CD4-positive, alpha-beta T cell (primary cell): Measurements from ENCODE around the gene GPR151. TPM values are rescaled to one million over a fixed set of nuclear protein-coding genes. Genes with fewer than 3 reads are reported as not detected.

Experiments used
- ATAC-seq: fragments of 200-7000 bp; cut with Tn5 transposase; one replicate; pipeline ENCODE4 v1.10.0; 2022; ENCODE audit warnings: mild to moderate bottlenecking; ENCODE audit not compliant: poor library complexity
- CTCF ChIA-PET: fragments of 350-600 bp; sonication (Branson Sonifier 250); formaldehyde crosslinking; loops from one replicate; lab custom pipeline; 2021; ENCODE audit warnings: antibody characterized with exemption, inconsistent platforms; lab: Charles Lee
- POLR2A ChIA-PET: fragments of 350-600 bp; sonication (Branson Sonifier 250); formaldehyde crosslinking; loops from one replicate; lab custom pipeline; 2021; ENCODE audit warnings: antibody characterized with exemption, inconsistent platforms; lab: Charles Lee
- DNase-seq, 14 experiments: peaks; one replicate each; pipeline ENCODE4 v3.0.0-alpha.2; 2013 to 2020; ENCODE audit warnings: mixed read lengths in 2 of 14
- H3K27ac ChIP-seq, 2 donors: one replicate each; pipeline versions ENCODE4 v1.5.1 to v1.7.0; 2013; ENCODE audit warnings: low read length in 2 of 2, low read depth in 1 of 2, mild to moderate bottlenecking in 1 of 2
- H3K27me3 ChIP-seq, 2 experiments: 1 replicate in 1 of 2; 2 replicates in 1 of 2; pipeline versions ENCODE4 v1.6.1 to v1.7.0; 2013; ENCODE audit warnings: low read length in 2 of 2, control low read depth in 1 of 2, mild to moderate bottlenecking in 1 of 2, moderate library complexity in 1 of 2; ENCODE audit not compliant: insufficient read depth in 2 of 2, control insufficient read depth in 1 of 2
- H3K36me3 ChIP-seq: one replicate; pipeline ENCODE4 v1.6.1; 2013; ENCODE audit warnings: low read length, control low read depth; ENCODE audit not compliant: insufficient read depth
- H3K4me1 ChIP-seq: one replicate; pipeline ENCODE4 v1.6.1; 2013; ENCODE audit warnings: low read length, control low read depth; ENCODE audit not compliant: insufficient read depth
- H3K4me3 ChIP-seq: one replicate; pipeline ENCODE4 v1.5.1; 2013; ENCODE audit warnings: mild to moderate bottlenecking, low read length, moderate library complexity
- H3K9me3 ChIP-seq, 2 experiments: 1 replicate in 1 of 2; 2 replicates in 1 of 2; pipeline versions ENCODE4 v1.6.1 to v1.7.0; 2013; ENCODE audit warnings: low read length in 2 of 2, mild to moderate bottlenecking in 2 of 2, control low read depth in 1 of 2, moderate library complexity in 1 of 2; ENCODE audit not compliant: control insufficient read depth in 1 of 2, insufficient read depth in 1 of 2
- H3K27ac Mint-ChIP-seq: one replicate; pipeline ENCODE4 v1.8.0; 2020; ENCODE audit warnings: mixed read lengths
- H3K27me3 Mint-ChIP-seq: one replicate; pipeline ENCODE4 v1.8.0; 2021; ENCODE audit warnings: mixed read lengths
- H3K36me3 Mint-ChIP-seq: one replicate; pipeline ENCODE4 v1.8.0; 2021; ENCODE audit warnings: low read depth, mixed read lengths
- H3K4me1 Mint-ChIP-seq: one replicate; pipeline ENCODE4 v1.8.0; 2021; ENCODE audit warnings: low read depth, mixed read lengths
- H3K4me3 Mint-ChIP-seq: one replicate; pipeline ENCODE4 v1.8.0; 2020; ENCODE audit warnings: mild to moderate bottlenecking, mixed read lengths
- H3K9me3 Mint-ChIP-seq: one replicate; pipeline ENCODE4 v1.8.0; 2020; ENCODE audit warnings: mixed read lengths
- intact Hi-C, 2 experiments: fragments of 100-400 bp; cut with DNase I in 1 of 2; cut with micrococcal nuclease in 1 of 2; formaldehyde crosslinking; loops; one replicate each; pipeline versions ENCODE4 v1.15.1 to v1.9.0; 2023 to 2025; cut with DNase I, micrococcal nuclease
- total RNA-seq, 174 experiments: library from RNA in 2 of 174; stranded (reverse) in 2 of 174; gene quantifications; one replicate each; pipeline ENCODE4 v1.2.3 and lab custom pipeline; 2021 to 2026
- TF ChIP-seq, protein P1 (sequence below): fragments of 200-600 bp; IDR thresholded peaks from one replicate; pipeline ENCODE4 v1.8.0; 2022; ENCODE audit warnings: antibody characterized with exemption, mild to moderate bottlenecking

Gene GPR151
- total RNA-seq, 2 experiments from 2014 or later = not detected

DNA sequence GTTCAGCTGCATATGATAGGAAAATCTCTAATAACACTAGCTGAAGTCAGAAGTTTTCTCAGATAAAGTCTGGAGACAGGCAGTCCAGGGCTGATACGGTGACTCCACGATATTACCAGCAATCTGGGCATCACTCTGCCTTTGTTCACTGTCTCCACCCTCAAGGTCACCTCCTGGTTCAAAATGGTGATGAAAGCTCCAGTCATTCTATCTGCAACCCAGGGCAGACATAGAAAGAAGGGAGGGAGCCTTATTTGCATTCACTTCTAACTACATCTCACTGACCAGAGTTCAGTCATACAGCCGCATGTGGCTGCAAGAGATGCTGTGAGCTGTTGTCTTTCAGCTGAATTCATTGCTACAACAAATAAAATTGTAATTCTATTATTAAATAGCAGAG lies 22.4 kb upstream of the GPR151 start:
- no peak for DNase-seq
- ChIA-PET CTCF (no interaction called here), POLR2A (no interaction called here)
- no peaks in the 10 kb centered on the region for H3K4me1 ChIP-seq
- Mint-ChIP-seq H3K4me1 (peaks cover 1% of the 10 kb centered on the region), H3K27ac (no peak overlapping the region), H3K27me3 (no peaks in the 10 kb centered on the region), H3K9me3 (no peaks in the 10 kb centered on the region), H3K36me3 (no peaks in the 10 kb centered on the region), H3K4me3 (no peak overlapping the region)
- H3K4me3 ChIP-seq = no peak overlapping the region
- no peaks in the 10 kb centered on the region for H3K27me3 ChIP-seq
- ATAC-seq = no peak
- H3K36me3 ChIP-seq = no peaks in the 10 kb centered on the region
- no peak overlapping the region for H3K27ac ChIP-seq
- H3K9me3 ChIP-seq = no peaks in the 10 kb centered on the region
- TF ChIP-seq, protein P1, sequence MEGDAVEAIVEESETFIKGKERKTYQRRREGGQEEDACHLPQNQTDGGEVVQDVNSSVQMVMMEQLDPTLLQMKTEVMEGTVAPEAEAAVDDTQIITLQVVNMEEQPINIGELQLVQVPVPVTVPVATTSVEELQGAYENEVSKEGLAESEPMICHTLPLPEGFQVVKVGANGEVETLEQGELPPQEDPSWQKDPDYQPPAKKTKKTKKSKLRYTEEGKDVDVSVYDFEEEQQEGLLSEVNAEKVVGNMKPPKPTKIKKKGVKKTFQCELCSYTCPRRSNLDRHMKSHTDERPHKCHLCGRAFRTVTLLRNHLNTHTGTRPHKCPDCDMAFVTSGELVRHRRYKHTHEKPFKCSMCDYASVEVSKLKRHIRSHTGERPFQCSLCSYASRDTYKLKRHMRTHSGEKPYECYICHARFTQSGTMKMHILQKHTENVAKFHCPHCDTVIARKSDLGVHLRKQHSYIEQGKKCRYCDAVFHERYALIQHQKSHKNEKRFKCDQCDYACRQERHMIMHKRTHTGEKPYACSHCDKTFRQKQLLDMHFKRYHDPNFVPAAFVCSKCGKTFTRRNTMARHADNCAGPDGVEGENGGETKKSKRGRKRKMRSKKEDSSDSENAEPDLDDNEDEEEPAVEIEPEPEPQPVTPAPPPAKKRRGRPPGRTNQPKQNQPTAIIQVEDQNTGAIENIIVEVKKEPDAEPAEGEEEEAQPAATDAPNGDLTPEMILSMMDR = no peak
- intact Hi-C loops = no loop called here

DNA sequence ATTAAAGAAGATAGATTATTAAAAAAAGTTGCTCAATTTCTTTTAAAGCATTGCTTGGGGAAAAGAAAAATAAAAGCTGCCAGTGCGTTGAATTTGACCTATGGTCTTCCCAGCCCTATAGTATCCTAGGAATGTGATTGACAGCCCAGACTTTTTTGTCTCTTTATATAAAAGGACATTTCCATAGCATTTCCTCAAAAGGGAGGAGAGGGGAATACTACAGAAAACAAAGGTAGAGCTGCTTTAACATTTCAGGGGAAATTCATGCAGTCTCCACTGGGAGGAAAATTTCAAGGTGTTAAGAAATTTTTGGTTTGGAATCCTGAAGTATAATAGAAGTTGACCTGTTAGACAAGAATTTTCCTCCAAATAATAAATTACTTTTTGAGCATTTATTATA lies 17.9 kb upstream of the GPR151 start:
- no peaks in the 10 kb centered on the region for H3K27me3 Mint-ChIP-seq
- TF ChIP-seq, protein P1 = no peak
- no peak for ATAC-seq
- Histone ChIP-seq H3K27ac (no peak overlapping the region), H3K36me3 (no peaks in the 10 kb centered on the region), H3K9me3 (no peaks in the 10 kb centered on the region), H3K4me1 (no peaks in the 10 kb centered on the region), H3K4me3 (no peak overlapping the region), H3K27me3 (no peaks in the 10 kb centered on the region)
- H3K27ac Mint-ChIP-seq = no peak overlapping the region
- DNase-seq = no peak
- intact Hi-C loops = loop anchor here (1.0 to 2.0 kb wide), 4 partner anchors 432 to 655 kb away; no protein-coding TSS in a partner anchor
- POLR2A ChIA-PET = no interaction called here
- CTCF ChIA-PET = interaction anchor here (0.7 to 1.3 kb wide), 7 partner anchors 8 to 655 kb away, joined by 3 to 18 read pairs (median 4); no protein-coding TSS in a partner anchor
- no peak overlapping the region for H3K4me3 Mint-ChIP-seq
- H3K36me3 Mint-ChIP-seq = no peaks in the 10 kb centered on the region
- no peaks in the 10 kb centered on the region for H3K9me3 Mint-ChIP-seq
- H3K4me1 Mint-ChIP-seq = peaks cover 5% of the 10 kb centered on the region

DNA sequence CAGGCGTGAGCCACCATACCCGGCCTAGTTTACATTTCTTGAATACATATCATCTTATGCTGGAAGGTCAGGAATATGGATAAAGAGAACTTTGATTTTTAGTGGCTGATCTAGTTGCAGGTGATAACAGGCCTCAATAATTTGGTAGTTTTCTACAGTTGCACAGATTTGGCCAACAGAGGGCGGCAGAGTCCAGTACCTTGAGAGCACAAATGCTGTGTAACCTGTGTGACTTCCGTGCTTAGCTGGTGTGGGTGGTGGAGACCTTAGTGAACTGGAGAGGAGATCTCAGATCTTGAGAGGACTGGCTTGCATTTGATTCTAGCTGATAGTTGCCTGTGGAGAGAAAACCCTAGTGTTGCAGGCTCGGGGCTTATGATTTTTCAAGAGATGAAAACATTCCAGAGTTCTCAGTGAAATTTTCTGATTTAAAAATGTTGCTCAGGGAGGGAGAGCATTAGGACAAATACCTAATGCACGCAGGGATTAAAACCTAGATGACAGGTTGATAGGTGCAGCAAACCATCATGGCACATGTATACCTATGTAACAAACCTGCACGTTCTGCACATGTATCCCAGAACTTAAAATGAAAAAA lies 17.4 kb upstream of the GPR151 start:
- no peaks in the 10 kb centered on the region for H3K9me3 Mint-ChIP-seq
- H3K27ac Mint-ChIP-seq = no peak overlapping the region
- H3K27me3 Mint-ChIP-seq = no peaks in the 10 kb centered on the region
- DNase-seq (peak; percentile 50 to 82 (median 68)), ATAC-seq (peak; percentile 90)
- intact Hi-C loops = loop anchor here (1.0 to 2.0 kb wide), 4 partner anchors 433 to 655 kb away; no protein-coding TSS in a partner anchor
- Histone ChIP-seq H3K9me3 (no peaks in the 10 kb centered on the region), H3K27ac (no peak overlapping the region), H3K4me3 (no peak overlapping the region), H3K27me3 (no peaks in the 10 kb centered on the region), H3K4me1 (no peaks in the 10 kb centered on the region), H3K36me3 (no peaks in the 10 kb centered on the region)
- H3K36me3 Mint-ChIP-seq = no peaks in the 10 kb centered on the region
- ChIA-PET CTCF (interaction anchor here (0.7 to 1.3 kb wide), 7 partner anchors 9 to 656 kb away, joined by 3 to 18 read pairs (median 4); no protein-coding TSS in a partner anchor), POLR2A (no interaction called here)
- H3K4me3 Mint-ChIP-seq = no peak overlapping the region
- TF ChIP-seq, protein P1 = peak; percentile 78
- peaks cover 5% of the 10 kb centered on the region for H3K4me1 Mint-ChIP-seq
